Ascending aorta (tissue), 2 donors: Measurements from ENCODE around the gene BRCC3. TPM values are rescaled to one million over a fixed set of nuclear protein-coding genes. Genes with fewer than 3 reads are reported as not detected.

ENCODE experiments used
- DNase-seq, 2 donors: peaks; one replicate each; pipeline ENCODE4 v3.0.0-alpha.2; 2019; ENCODE audit warnings: low spot score in 2 of 2
- H3K27ac ChIP-seq, 2 donors: fragments of 200-600 bp; sonication (generic); one replicate each; pipeline ENCODE4 v1.5.1; 2016 to 2017; ENCODE audit warnings: mild to moderate bottlenecking in 1 of 2
- H3K27me3 ChIP-seq: fragments of 200-600 bp; sonication (generic); one replicate; pipeline ENCODE4 v1.5.1; 2017
- H3K36me3 ChIP-seq, 2 donors: fragments of 200-600 bp; sonication (generic); one replicate each; pipeline ENCODE4 v1.5.1; 2016
- H3K4me1 ChIP-seq, 2 donors: fragments of 200-600 bp; sonication (generic); one replicate each; pipeline ENCODE4 v1.5.1; 2016 to 2017; ENCODE audit warnings: mild to moderate bottlenecking in 1 of 2
- H3K4me3 ChIP-seq, 2 donors: fragments of 200-600 bp; sonication (generic); one replicate each; pipeline ENCODE4 v1.5.1; 2016 to 2017; ENCODE audit warnings: mild to moderate bottlenecking in 1 of 2
- H3K9me3 ChIP-seq, 2 donors: fragments of 200-600 bp; sonication (generic); one replicate each; pipeline ENCODE4 v1.5.1; 2016
- CTCF ChIP-seq, 3 experiments: fragments of 200-600 bp in 2 of 3; fragments of 450-650 bp in 1 of 3; sonication (generic) in 2 of 3; IDR thresholded peaks; one replicate each; pipeline ENCODE4 v1.5.1; 2016 to 2019; ENCODE audit warnings: antibody characterized with exemption in 3 of 3, mild to moderate bottlenecking in 1 of 3, moderate library complexity in 1 of 3
- intact Hi-C: fragments of 100-400 bp; cut with DNase I; formaldehyde crosslinking; loops from one replicate; pipeline ENCODE4 v1.15.1; 2023
- total RNA-seq: library from RNA; depleted of rRNA; stranded (reverse); fragments of >200 nt; gene quantifications from one replicate; pipeline ENCODE4 v1.1.0, GENCODE V29; 2016

BRCC3 gene
- total RNA-seq, 1 donor from 2014 or later: 9.4 TPM

DNA sequence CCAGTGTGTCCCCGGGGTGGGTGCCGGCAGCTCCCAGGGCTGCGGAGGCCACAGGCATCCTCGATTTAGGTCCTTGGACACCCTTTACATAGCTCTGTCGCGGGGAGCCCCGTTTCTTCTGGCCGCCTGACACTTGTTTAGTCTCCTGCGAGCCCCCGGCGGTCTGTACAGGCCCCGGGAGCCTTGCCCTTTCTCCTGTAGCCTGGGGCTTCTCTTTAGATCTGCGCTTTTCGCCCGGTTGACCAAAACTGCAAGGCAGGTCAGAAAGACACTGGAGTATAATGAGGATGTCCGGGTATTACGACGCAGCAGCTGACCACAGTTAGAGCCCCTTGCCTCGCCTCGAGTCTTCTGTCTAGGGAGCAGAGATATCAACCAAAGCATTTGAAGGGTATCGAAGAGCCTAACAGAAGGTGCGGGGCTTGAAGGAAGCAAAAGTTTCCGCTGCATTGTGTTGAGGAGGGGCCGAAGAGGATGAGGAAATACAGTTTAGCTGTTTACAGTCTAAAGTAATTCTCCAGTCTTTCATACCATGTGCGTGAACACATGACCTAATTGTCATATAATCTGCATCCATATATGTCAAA is 479 bp downstream of the BRCC3 start:
- Histone ChIP-seq H3K36me3 (no peaks in the 10 kb centered on the region), H3K9me3 (no peaks in the 10 kb centered on the region), H3K4me1 (no peaks in the 10 kb centered on the region), H3K27ac (peak overlapping the region; percentile 68 to 72), H3K4me3 (peak overlapping the region; percentile 60 to 64), H3K27me3 (no peaks in the 10 kb centered on the region)
- intact Hi-C loops: loop anchor here (1.0 to 10.0 kb wide), 3 partner anchors 45 to 673 kb away; partner anchors contain the start of genes FUNDC2 and VBP1
- TF ChIP-seq CTCF (IDR thresholded peaks at IDR 0.05): no peak
- DNase-seq: no peak

GRCh38 chrX:155086202-155086840 is 15.0 kb downstream of the BRCC3 start:
- intact Hi-C loops: no loop called here
- Histone ChIP-seq H3K27me3 (no peaks in the 10 kb centered on the region), H3K9me3 (no peaks in the 10 kb centered on the region), H3K36me3 (no peaks in the 10 kb centered on the region), H3K27ac (no peak overlapping the region), H3K4me3 (no peak overlapping the region), H3K4me1 (no peaks in the 10 kb centered on the region)
- DNase-seq: no peak
- peak in 2 of 3 experiments; percentile 40 to 44 for TF ChIP-seq CTCF (IDR thresholded peaks at IDR 0.05)

DNA sequence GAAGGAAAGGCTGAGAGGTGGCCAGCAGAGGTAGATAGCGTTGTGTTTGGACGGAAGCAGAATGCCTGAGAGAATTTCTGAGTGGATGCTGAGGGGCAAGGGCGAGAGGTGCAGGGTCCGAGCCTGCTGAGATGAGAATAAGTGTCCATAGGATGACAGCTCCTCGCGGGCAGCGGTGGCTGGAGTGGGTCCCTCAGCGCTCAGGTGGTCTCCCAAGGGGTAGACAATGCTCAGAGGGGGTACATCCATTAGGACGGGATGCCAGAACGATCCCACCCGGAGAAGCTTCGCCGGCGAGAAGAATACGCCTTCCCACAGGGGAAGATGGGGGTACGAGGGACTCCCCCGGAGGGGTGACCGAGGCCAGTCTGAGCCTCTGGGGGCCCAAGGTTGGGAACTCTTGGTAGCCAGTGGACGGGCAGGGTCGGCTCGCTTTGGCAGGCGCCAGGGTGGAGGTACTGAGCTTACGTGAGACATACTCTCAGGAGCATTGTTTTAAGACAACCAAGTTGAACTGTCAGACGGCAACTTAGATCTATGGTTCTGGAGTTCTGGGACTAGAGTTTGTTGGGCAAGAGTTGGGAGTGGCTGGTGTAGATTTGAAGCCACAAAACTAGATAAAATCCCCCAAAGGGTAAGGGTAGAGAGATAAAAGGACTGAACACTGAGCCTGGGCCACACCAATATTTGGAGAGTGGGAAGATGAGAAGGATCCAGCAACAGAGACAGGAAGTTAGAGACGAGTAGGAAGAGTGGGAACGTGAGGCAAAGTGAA is 15.8 kb downstream of the BRCC3 start:
- TF ChIP-seq CTCF (IDR thresholded peaks at IDR 0.05): no peak
- Histone ChIP-seq H3K4me1 (no peaks in the 10 kb centered on the region), H3K9me3 (no peaks in the 10 kb centered on the region), H3K27ac (no peak overlapping the region), H3K36me3 (no peaks in the 10 kb centered on the region), H3K4me3 (no peak overlapping the region), H3K27me3 (no peaks in the 10 kb centered on the region)
- DNase-seq: no peak
- intact Hi-C loops: no loop called here

DNA sequence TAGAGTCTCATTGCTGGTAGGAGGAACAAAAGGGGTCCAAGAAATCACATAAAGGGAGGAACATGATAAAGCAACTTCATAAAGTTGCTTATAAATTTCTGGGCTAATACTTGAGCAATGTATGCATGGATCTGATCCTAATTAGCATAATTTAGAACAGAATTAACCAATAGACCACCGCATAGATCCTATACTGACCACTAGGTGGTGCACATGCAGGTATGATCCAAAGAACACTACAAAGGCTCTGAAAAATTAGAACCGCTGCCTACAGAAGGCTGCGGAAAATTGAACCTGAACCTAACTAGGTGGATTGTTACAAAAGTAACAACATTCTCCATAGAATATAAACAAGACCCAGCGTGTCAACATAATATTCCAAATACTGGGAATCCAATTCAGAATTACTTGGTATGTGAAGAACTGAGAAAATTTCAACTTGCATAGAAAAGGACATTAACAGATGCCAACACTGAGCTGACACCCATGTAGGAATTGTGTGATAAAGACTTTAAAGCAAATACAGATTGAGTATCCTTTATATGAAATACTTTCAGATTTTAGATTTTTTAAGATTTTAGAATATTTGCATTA is 23.3 kb downstream of the BRCC3 start:
- no peaks in the 10 kb centered on the region for H3K4me1 ChIP-seq
- no peak overlapping the region for H3K4me3 ChIP-seq
- H3K27ac ChIP-seq: no peak overlapping the region
- DNase-seq: no peak
- H3K36me3 ChIP-seq: no peaks in the 10 kb centered on the region
- TF ChIP-seq CTCF (IDR thresholded peaks at IDR 0.05): peak; percentile 32 to 53 (median 40)
- H3K27me3 ChIP-seq: no peaks in the 10 kb centered on the region
- intact Hi-C loops: loop anchor here (10.0 kb wide), 1 partner anchor 120 kb away; the partner anchor contains the start of gene VBP1
- H3K9me3 ChIP-seq: no peaks in the 10 kb centered on the region

DNA sequence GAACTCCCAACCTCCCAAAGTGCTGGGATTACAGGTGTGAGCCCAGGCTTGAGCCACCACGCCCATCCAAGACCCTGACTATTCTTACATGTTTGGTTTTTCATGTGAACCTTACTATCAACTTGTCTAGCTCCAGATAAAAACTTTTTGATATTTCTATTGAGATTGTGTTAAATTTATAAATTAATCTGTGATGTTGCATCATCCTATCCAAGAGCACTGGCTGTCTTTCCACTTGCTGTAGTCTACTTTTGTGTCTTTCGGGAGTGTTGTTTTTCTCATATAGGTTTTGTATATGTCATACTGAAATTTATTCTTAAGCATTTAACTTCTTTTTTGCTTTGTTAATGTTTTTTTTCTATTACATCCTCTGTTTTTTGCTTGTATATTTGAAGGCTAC is 34.6 kb downstream of the BRCC3 start:
- H3K9me3 ChIP-seq: no peaks in the 10 kb centered on the region
- no peak overlapping the region for H3K4me3 ChIP-seq
- intact Hi-C loops: no loop called here
- TF ChIP-seq CTCF (IDR thresholded peaks at IDR 0.05): no peak
- no peaks in the 10 kb centered on the region for H3K36me3 ChIP-seq
- no peak overlapping the region for H3K27ac ChIP-seq
- DNase-seq: no peak
- no peaks in the 10 kb centered on the region for H3K4me1 ChIP-seq
- no peaks in the 10 kb centered on the region for H3K27me3 ChIP-seq
